ENCODE results near the gene B3GAT2.
"Not testable (repeated sequence)": the region's sequence is repeated elsewhere in the genome, so short reads cannot be mapped to it uniquely, and the experiment has no call there.

The B3GAT2 gene, protein sequence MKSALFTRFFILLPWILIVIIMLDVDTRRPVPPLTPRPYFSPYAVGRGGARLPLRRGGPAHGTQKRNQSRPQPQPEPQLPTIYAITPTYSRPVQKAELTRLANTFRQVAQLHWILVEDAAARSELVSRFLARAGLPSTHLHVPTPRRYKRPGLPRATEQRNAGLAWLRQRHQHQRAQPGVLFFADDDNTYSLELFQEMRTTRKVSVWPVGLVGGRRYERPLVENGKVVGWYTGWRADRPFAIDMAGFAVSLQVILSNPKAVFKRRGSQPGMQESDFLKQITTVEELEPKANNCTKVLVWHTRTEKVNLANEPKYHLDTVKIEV
- total RNA-seq = 0 to 0.13 reads per million in 2 donors

DNA sequence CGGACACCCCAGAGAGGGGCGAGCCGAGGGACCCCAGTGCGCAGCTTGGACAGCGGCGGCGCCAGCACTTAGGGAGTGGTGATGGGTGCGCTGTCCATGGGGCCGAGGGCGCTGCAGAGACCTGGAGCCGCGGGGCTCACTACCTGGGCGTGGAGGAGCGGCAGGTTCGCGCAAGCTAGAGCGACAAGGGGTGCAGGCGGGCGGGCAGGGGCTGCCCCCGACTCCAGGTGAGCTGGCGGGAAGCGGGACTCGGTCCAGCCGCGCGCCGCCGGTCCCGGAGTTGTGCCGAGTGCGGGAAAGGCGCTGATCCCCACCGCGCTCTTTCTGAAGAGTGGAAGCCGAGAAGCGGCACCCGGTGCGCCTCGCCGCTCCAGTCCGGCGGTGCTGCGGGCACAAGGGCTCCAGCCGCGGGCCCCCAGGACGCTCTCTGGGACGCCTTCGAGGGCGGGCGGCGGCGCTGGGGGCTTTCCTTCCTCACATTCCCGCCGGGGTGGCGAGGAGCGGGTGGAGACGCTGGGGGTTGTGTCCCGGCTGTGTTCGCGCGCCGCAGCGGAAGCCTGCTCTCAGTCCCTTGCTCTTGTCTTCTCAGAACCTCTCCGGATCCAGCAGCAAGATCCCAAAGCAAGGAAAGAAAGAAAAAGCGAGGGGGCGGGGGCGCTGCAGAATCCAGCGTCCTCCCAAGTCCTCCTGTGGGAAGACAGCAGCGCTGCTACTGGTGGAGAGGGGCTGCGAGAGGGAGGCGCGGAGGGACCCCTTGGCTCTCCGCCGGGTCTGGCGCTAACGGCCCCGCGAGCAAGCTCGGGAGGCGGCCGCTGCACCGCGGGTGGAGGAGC is at the start of gene B3GAT2:
B3GAT2 (minus strand) TSS at position 610 of the 833 bp plus-strand sequence. CDS start 631 bp downstream, outside the sequence.
- no peak for DNase-seq

DNA sequence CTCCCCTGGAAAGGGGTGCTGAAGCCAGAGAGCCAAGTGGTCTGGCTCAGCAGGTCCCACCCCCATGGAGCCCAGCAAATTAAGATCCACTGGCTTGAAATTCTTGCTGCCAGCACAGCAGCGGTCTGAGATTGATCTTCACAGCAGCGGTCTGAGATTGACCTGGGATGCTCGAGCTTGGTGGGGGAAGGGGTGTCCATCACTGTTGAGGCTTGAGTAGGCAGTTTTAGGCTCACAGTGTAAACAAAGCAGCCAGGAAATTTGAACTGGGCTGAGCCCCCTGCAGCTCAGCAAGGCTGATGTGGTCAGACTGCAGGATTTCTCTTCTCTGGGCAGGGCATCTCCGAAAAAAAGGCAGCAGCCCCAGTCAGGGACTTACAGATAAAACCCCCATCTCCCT is 41.3 kb upstream of the B3GAT2 start:
- DNase-seq = no peak

DNA sequence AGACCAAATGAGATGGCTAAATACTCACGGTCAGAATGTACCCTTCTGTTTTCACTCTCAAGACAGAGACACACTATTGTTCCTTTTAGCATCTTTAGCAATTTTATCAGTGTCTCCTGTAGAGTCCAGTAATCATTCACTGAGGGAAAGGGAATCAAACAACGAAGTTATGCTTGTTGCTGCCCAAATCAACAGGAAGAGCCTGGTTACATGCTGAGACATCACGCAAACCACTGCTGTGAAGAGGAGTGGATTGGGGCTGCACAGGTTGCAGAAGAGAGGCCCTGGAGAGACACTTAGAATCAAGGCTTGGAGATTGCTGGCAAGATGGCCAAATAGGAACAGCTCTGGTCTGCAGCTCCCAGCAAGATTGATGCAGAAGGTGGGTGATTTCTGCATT is 40.5 kb upstream of the B3GAT2 start:
- no peak for DNase-seq

DNA sequence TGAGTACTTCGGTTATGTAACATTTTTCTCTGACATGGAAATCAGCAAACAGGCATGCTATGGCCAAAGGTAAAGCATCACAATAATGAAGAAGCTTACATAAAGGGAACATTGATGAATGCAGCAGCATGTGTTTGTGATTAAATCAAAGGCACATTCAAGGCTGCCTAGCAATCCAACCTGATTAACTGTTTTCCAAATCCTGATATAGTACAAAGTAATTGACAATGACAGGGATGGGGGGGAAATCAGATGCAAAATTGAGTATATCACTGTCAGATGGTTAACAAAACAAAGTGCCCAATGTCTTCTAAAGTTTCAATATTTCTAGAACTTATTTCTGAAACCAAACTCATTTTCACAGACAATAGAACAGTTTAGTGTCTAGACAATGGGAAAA is 39.2 kb upstream of the B3GAT2 start:
- no peak for DNase-seq

DNA sequence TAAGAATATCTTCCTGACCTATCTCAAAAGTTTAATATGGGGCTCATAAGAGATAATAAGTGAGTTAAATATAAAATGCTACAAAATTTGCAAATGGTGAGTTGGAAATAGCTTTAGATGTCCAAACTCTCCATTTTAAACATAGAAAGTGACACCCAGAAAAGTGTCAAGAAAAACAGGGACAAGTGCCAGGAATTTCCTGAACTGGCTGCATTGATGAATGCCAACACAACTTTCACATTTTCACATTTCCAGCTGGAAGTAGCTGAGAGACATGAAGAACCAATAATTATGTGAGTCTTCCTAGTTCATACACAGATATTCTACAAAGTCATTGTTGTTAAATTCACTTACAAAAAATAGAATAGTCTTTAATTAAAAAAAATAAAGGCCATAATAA is 38.6 kb upstream of the B3GAT2 start:
- no peak for DNase-seq

GRCh38 chr6:70991253-70991652 is 34.4 kb upstream of the B3GAT2 start:
- DNase-seq = no peak

DNA sequence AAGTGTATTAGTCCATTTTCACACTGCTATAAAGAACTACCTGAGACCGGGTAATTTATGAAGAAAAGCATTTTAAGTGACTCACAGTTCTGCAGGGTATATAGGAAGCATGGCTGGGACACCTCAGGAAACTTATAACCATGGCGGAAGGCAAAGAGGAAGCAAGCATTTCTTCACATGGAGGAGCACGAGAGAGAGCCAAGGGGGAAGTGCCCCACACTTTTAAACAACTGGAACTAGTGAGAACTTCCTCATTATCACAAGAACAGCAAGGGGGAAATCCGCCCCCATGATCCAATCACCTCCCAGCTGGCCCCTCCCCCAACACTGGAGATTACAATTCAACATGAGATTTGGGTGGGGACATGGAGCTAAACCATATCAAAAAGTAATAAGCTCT is 28.3 kb upstream of the B3GAT2 start:
- DNase-seq = no peak

DNA sequence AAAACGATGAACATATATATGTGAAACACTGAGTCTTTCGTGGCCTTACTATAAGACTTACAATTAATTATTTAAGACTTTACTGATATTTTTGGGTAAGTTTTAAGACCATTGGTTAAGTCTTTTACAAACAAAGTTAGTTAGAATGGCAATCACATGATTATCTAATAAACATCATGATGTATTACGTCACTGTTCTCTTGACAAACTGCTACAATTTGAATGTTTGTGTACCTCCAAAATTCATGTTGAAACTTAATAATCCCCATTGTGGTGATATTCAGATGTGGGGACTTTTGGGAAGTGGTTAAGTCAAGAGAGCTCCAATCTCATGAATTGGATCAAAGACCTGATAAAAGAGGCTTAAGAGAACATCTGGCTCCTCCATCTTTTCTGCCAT is 25.9 kb upstream of the B3GAT2 start:
- DNase-seq = no peak

DNA sequence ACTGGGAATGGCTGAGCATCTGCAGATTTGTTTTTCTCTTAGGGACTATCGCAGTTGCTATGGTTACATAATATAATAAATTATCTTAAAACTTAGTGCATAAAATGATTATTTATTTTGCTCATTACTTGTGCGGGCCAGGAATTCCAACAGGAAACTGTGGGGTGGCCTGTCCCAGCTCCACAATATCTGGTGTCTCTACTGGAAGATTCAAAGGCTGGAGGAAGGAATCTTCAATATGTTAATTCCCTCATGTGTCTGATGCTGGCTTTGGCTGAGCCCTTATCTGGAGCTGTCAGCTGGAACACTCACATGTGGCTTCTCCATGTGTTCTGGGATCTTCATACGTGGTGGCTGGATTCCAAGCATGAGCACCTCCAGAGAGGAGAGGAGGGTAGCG is 23.9 kb upstream of the B3GAT2 start:
- no peak for DNase-seq

DNA sequence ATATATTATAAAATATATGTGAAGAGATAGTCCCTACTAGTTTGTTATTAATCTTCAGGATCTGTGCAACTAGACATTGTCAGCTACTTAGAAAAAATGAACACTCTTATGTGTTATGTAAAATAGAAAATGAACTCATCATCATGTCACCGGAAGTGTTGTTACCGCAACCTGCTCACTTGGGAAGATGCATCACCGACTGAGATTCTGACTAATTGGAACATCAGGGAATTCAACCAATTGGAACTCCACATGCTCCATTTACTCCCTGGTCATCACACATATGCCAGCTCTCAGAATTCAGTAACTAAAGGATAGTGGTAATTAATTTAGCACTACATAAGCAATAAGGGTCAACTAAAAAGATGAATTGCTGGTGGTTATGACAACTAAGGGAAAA is 16.7 kb upstream of the B3GAT2 start:
- DNase-seq = no peak

- DNase-seq = no peak
Measured at GRCh38 chr6:70967049-70967448, 10.2 kb upstream of the B3GAT2 start.

GRCh38 chr6:70957284-70957617 is 391 bp upstream of the B3GAT2 start:
- DNase-seq = no peak

DNA sequence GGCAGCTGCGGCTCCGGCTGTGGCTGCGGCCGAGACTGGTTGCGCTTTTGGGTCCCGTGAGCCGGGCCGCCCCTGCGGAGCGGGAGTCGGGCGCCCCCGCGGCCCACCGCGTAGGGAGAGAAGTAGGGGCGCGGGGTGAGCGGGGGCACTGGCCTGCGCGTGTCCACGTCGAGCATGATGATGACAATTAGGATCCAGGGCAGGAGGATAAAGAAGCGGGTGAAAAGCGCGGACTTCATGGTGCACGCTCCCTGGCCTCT is 739 bp downstream of the B3GAT2 start:
- DNase-seq = no peak

DNA sequence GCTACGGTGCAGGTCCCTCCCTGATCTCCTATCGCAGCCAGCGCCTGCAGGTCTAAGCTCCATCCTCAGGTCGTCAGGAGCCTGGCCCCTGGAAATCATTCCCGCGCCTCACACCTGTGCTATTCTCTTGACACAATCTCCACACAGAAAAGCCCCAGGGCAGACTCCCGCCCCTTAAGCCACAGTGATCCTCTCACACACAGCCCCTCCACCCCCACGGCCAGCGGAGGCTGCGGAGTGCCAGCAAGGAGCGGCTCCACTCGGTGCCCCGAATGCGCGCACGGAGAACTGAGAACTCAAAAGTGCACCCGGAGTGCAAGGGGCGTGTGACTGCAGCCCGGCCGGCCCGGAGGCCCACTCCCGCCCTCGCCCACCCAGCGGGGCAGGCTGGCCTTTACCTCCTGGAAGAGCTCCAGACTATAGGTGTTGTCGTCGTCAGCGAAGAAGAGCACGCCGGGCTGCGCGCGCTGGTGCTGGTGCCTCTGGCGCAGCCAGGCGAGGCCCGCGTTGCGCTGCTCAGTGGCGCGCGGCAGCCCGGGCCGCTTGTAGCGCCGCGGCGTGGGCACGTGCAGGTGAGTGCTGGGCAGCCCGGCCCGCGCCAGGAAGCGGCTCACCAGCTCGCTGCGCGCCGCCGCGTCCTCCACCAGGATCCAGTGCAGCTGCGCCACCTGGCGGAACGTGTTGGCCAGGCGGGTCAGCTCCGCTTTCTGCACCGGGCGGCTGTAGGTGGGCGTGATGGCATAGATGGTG is 1.2 kb downstream of the B3GAT2 start:
- DNase-seq = peak; percentile 64 to 86 (median 73)

DNA sequence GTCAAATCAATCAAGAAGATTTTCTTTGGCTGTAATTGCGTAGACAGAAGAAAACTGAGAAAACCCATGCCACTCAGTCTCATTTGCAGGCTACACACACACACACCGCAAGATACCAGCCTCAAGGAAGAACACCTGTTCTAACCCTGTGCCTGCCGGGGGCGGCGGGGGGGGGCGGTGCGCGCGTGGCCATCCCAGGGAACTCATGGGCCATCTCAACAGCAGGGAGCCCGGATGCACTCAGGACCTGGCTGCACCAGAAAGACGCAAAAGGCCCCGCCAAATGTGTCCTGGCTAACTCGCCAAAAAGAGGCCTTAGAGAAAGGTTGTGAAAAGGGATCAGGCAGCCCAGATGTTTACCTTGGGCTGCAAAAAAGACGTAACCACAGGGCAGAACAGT is 2.1 kb downstream of the B3GAT2 start:
- DNase-seq = no peak

DNA sequence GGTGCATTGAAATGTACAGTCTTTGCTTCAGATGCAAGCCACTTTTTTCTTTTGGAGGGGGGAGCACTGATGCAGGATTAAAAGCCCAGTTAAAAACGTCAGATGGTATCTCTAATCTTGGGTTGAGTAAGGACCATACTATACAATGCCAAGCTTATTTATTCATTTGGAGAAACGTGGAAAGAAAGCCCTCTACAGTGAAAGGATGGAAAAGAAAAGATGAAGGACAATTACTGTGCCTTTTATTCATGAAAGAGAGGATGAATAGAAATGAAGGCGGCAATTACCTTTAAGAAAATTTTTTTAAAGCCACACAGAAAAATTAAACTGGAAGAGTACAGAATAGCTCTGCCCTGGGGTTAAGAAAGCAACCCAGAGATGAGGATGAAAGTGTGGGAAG is 2.7 kb downstream of the B3GAT2 start:
- no peak for DNase-seq

DNA sequence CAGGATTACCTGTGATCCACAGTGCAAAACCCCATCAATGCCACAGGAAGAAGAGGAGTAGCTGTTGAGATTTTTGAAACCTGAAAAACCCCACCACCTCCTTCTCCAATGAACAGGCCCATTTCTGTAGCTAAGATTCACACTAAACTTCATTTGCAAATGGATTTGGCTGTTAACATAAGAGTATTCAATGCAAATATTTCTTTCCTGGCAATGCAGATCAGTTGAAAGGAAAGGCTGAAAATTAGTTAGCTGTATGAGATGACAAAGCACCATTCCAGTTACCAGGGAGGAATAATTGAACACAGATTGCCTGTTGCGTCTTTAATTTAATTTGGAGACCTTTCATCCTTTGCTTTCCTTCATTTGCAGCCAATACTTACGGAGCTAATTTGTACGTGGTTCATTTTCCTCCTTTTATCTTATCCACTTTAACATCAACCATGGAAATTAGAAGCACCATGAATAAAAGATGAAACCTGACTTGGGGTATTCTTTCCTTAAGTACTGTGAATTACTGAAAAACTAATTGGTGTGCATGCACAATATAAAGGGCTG is 4.2 kb downstream of the B3GAT2 start:
- DNase-seq = no peak

GRCh38 chr6:70944321-70944720 is 12.5 kb downstream of the B3GAT2 start:
- DNase-seq = not testable (repeated sequence)

- DNase-seq = no peak
Measured at GRCh38 chr6:70933853-70934252, 23.0 kb downstream of the B3GAT2 start.

DNA sequence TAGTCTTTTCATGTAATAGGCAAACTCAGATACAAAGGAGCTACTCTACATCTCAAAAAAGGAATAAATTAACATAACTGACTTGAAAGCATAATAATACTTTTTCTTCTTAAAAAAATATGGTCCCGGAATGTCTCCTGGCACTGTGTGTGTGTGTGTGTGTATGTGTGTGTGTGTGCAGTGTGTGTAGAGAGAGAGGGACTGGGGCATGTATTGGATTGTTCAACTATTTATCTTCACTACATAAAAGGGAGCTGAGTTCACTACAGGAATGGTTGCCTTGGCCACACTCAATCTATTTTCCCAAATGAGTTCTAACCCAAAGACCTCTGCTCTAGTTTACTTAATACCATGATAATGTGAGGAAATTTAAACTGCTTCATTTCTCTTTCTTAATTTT is 51.1 kb downstream of the B3GAT2 start:
- no peak for DNase-seq

DNA sequence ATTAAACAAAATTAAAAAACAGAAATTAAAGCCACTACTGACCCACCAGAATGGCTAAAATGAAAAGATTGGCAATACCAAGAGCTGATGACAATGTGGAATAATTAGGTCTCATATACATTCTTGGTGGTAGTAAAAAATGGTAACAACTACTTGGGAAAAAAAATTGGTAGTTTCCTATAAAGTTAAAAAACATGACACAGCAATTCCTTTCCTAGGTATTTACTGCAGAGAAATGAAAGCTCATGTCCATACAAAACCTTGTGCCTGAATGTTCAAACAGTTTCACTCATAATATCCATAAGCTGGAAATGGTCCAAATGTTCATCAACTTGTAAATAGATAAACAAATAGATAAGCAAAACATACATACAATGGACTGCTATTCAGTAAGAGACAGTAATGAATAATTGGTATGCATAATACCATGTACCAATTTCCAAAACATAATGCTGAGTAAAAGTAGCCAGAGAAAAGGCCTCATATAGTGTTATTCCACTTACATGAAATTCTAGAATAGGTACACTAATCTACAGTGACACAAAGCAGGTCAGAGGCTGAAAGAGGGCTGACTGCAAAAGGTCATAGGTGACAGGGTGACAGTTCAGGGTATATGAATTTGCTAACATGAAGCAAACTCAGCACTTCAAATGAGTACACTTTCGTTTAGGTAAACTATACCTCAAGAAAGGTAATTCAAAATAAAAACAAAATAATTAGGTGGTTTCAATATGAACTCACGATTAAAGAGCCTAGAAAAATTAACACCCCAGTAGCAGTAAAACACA is 53.0 kb downstream of the B3GAT2 start:
- no peak for DNase-seq

- no peak for DNase-seq
Measured at GRCh38 chr6:70901324-70901723, 55.5 kb downstream of the B3GAT2 start.

GRCh38 chr6:70900047-70900446 is 56.8 kb downstream of the B3GAT2 start:
- no peak for DNase-seq
